NB4 (cell line): ENCODE measurements around the gene MPHOSPH6.

Experiments used
- MYC ChIP-seq: IDR thresholded peaks from 2 replicates; pipeline ENCODE4 v1.6.1; 2011; ENCODE audit warnings: low read depth, low read length
- POLR2A ChIP-seq: IDR thresholded peaks from 2 replicates; pipeline ENCODE4 v1.6.1; 2011; ENCODE audit warnings: mild to moderate bottlenecking; ENCODE audit not compliant: insufficient read length; ENCODE audit errors: extremely low read depth
- TF ChIP-seq, protein P1 (sequence below): IDR thresholded peaks from one replicate; pipeline ENCODE4 v1.5.1; 2012; ENCODE audit warnings: low read depth, low read length
- TF ChIP-seq, protein P2 (sequence below): IDR thresholded peaks from 2 replicates; pipeline ENCODE4 v1.6.1; 2011; ENCODE audit warnings: low read depth, low read length

DNA sequence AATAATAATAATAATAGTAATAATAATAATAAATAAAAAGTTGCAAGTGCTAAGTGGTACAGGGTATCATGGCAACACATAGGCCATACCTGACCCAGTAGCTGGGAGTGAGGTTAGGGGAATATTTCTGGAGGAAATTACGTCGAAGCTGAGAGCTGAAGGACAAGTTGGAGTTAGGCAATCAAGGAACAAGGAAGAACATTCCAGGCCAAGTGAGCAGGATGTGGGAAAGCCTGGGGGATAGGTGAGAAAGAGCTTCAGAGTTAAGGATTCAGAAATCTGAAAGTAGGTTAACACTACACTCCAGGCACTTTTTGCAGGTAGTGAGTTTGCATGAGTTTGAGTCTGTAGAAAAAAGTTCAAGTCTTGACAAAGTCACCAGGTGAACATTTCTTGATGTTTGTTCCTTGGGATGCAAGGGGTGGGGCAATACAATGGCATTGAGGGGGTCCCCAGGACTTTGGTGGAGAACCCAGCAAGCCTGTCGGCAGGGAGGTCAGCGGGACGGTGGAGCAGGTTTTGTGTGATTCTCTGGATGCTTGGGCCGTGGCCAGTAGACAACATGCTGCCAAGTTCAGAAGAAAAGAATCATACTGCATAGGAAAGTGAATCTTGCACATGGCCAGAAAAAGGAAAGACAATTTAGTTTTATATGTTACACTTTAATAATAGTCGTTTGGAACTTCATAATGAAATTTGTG is 27.7 kb upstream of the MPHOSPH6 start:
- TF ChIP-seq, protein P1, sequence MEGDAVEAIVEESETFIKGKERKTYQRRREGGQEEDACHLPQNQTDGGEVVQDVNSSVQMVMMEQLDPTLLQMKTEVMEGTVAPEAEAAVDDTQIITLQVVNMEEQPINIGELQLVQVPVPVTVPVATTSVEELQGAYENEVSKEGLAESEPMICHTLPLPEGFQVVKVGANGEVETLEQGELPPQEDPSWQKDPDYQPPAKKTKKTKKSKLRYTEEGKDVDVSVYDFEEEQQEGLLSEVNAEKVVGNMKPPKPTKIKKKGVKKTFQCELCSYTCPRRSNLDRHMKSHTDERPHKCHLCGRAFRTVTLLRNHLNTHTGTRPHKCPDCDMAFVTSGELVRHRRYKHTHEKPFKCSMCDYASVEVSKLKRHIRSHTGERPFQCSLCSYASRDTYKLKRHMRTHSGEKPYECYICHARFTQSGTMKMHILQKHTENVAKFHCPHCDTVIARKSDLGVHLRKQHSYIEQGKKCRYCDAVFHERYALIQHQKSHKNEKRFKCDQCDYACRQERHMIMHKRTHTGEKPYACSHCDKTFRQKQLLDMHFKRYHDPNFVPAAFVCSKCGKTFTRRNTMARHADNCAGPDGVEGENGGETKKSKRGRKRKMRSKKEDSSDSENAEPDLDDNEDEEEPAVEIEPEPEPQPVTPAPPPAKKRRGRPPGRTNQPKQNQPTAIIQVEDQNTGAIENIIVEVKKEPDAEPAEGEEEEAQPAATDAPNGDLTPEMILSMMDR: no peak
- no peak for TF ChIP-seq POLR2A
- TF ChIP-seq MYC: no peak
- TF ChIP-seq, protein P2, sequence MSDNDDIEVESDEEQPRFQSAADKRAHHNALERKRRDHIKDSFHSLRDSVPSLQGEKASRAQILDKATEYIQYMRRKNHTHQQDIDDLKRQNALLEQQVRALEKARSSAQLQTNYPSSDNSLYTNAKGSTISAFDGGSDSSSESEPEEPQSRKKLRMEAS: no peak
